Peyer's patch (tissue), 4 donors: ENCODE measurements around the gene TGFBR1.

ENCODE experiments used
- CTCF ChIP-seq, 6 experiments: fragments of 450-650 bp in 4 of 6; fragments of 200-600 bp in 2 of 6; sonication (generic) in 1 of 6; IDR thresholded peaks; one replicate each; pipeline ENCODE4 v1.5.1; 2017 to 2019; ENCODE audit warnings: antibody characterized with exemption in 6 of 6, mild to moderate bottlenecking in 3 of 6, moderate library complexity in 1 of 6
- POLR2A ChIP-seq, 2 donors: fragments of 450-650 bp; IDR thresholded peaks; one replicate each; pipeline ENCODE4 v1.5.1; 2017; ENCODE audit warnings: antibody characterized with exemption in 2 of 2, mild to moderate bottlenecking in 2 of 2, moderate library complexity in 2 of 2

GRCh38 chr9:99063522-99063921 lies 41.4 kb upstream of the TGFBR1 start:
- TF ChIP-seq POLR2A (IDR thresholded peaks at IDR 0.05) (no peak), CTCF (IDR thresholded peaks at IDR 0.05) (no peak)
